ENCODE measurements around the gene CTPS1. TPM values are rescaled to one million over a fixed set of nuclear protein-coding genes. Genes with fewer than 3 reads are reported as not detected.
A peak's percentile ranks its signal among the peaks of the same experiment; 100 is the strongest.

Gene CTPS1
- total RNA-seq, 1 experiment from 2014 or later, result 85.9 TPM

DNA sequence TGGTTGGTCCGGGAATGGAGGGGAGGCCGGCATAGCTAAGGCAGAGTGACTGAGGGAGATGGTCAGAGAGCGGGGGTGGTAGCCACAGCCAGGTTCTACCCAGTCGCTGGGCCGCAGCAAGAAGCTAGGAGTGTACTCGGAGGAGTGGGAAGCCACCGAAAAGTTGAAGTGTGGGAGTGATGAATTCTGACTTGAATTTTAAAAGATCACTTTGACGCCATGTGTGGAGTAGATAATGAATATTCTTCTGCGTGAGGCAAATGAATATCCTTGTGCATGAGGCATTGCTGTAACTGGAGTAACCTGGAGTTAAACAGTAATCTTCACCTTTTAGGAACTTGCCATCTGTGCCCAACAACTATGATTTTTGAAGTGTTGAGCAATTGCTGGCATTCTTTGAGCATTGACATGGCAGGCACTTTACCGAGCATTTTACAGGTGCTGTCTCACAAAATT lies 6.9 kb downstream of the CTPS1 start:
- Mint-ChIP-seq H3K27ac (ENCODE audit: unreplicated experiment) (peak overlapping the region; percentile 46), H3K4me1 (ENCODE audit: low read depth, unreplicated experiment) (peaks cover 21% of the 10 kb centered on the region), H3K4me3 (ENCODE audit: low read depth, unreplicated experiment) (no peak overlapping the region), H3K27me3 (ENCODE audit: unreplicated experiment) (no peaks in the 10 kb centered on the region), H3K9me3 (ENCODE audit: low read depth, unreplicated experiment) (no peaks in the 10 kb centered on the region), H3K36me3 (ENCODE audit: insufficient read depth, unreplicated experiment) (peaks cover 55% of the 10 kb centered on the region)
- TF ChIP-seq, protein P1, sequence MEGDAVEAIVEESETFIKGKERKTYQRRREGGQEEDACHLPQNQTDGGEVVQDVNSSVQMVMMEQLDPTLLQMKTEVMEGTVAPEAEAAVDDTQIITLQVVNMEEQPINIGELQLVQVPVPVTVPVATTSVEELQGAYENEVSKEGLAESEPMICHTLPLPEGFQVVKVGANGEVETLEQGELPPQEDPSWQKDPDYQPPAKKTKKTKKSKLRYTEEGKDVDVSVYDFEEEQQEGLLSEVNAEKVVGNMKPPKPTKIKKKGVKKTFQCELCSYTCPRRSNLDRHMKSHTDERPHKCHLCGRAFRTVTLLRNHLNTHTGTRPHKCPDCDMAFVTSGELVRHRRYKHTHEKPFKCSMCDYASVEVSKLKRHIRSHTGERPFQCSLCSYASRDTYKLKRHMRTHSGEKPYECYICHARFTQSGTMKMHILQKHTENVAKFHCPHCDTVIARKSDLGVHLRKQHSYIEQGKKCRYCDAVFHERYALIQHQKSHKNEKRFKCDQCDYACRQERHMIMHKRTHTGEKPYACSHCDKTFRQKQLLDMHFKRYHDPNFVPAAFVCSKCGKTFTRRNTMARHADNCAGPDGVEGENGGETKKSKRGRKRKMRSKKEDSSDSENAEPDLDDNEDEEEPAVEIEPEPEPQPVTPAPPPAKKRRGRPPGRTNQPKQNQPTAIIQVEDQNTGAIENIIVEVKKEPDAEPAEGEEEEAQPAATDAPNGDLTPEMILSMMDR (IDR thresholded peaks at IDR 0.05; ENCODE audit: unreplicated experiment), result no peak
- DNase-seq, result no peak
- intact Hi-C loops (cut with micrococcal nuclease; ENCODE audit: unreplicated experiment), result loop anchor here (10.0 kb wide), 1 partner anchor 452 kb away; the partner anchor contains the start of gene ZNF684
- CTCF ChIA-PET, result no interaction called here
- no TSS peak for BruUV-seq (replicated peaks)

DNA sequence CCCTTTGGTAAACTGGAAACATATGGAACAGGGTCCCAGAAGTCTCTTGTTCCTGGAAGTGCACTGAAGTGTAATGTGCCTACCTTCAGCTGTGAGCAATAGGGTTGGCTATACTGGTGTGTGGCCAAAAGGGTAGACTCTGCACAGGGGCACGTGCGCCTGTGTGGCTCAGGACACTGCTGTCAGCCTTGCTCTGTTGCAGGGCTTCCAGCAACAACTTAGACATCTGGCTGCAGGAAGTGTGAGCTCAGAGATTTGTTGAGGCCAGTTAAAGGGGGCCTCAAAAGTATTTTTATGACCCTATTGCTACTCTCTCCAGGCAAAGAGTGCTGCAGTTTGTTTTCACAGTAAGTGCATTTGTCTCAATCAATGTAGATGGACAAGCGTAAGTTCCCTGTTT lies 7.5 kb downstream of the CTPS1 start:
- DNase-seq, result no peak
- peaks cover 61% of the 10 kb centered on the region for H3K36me3 Mint-ChIP-seq (ENCODE audit: insufficient read depth, unreplicated experiment)
- TF ChIP-seq, protein P1 (IDR thresholded peaks at IDR 0.05; ENCODE audit: unreplicated experiment), result no peak
- H3K4me3 Mint-ChIP-seq (ENCODE audit: low read depth, unreplicated experiment), result no peak overlapping the region
- H3K4me1 Mint-ChIP-seq (ENCODE audit: low read depth, unreplicated experiment), result peaks cover 15% of the 10 kb centered on the region
- intact Hi-C loops (cut with micrococcal nuclease; ENCODE audit: unreplicated experiment), result loop anchor here (10.0 kb wide), 1 partner anchor 452 kb away; the partner anchor contains the start of gene ZNF684
- CTCF ChIA-PET, result no interaction called here
- H3K27me3 Mint-ChIP-seq (ENCODE audit: unreplicated experiment), result no peaks in the 10 kb centered on the region
- no peak overlapping the region for H3K27ac Mint-ChIP-seq (ENCODE audit: unreplicated experiment)
- BruUV-seq (replicated peaks), result no TSS peak
- H3K9me3 Mint-ChIP-seq (ENCODE audit: low read depth, unreplicated experiment), result no peaks in the 10 kb centered on the region

DNA sequence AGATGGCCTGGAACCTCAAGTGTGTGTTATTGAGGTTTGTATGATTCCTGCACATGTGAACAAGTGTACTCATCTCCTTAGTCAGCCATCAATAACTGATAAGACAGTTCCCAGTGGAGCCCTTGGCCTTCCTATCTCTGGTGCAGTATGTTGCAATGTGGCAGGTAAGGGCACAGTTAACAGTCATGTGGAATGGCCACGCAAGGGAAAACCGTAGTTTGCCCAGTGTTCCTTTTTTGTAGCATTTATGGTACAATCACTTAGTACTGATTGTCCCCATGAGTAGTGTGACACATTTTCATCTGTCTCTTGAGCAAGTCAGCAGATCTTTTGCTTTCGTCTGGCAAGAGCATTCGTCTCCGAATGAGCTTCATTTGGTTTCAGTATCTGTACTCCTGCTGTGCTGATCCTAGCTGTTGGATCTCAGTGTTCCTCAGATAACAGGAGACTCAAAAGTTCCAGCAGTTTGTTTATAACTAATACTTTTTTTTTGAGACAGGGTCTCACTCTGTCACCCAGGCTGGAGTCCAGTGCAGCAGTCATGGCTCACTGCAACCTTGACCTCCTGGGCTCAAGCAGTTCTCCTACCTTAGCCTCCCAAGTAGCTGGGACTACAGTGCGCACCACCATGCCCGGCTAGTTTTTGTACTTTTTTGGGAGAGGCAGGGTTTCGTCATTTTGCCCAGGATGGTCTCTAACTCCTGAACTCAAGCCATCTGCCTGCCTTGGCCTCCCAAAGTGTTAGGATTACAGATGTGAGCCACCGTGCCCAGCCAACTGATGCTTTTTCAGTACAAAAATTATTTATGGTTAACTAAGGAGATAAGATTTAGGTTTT lies 8.2 kb downstream of the CTPS1 start:
- no peak for DNase-seq
- intact Hi-C loops (cut with micrococcal nuclease; ENCODE audit: unreplicated experiment), result loop anchor here (10.0 kb wide), 1 partner anchor 453 kb away; the partner anchor contains the start of gene ZNF684
- CTCF ChIA-PET, result no interaction called here
- BruUV-seq (replicated peaks), result no TSS peak
- no peak overlapping the region for H3K4me3 Mint-ChIP-seq (ENCODE audit: low read depth, unreplicated experiment)
- peaks cover 68% of the 10 kb centered on the region for H3K36me3 Mint-ChIP-seq (ENCODE audit: insufficient read depth, unreplicated experiment)
- no peaks in the 10 kb centered on the region for H3K27me3 Mint-ChIP-seq (ENCODE audit: unreplicated experiment)
- H3K9me3 Mint-ChIP-seq (ENCODE audit: low read depth, unreplicated experiment), result no peaks in the 10 kb centered on the region
- H3K27ac Mint-ChIP-seq (ENCODE audit: unreplicated experiment), result no peak overlapping the region
- H3K4me1 Mint-ChIP-seq (ENCODE audit: low read depth, unreplicated experiment), result peaks cover 10% of the 10 kb centered on the region
- TF ChIP-seq, protein P1 (IDR thresholded peaks at IDR 0.05; ENCODE audit: unreplicated experiment), result no peak

DNA sequence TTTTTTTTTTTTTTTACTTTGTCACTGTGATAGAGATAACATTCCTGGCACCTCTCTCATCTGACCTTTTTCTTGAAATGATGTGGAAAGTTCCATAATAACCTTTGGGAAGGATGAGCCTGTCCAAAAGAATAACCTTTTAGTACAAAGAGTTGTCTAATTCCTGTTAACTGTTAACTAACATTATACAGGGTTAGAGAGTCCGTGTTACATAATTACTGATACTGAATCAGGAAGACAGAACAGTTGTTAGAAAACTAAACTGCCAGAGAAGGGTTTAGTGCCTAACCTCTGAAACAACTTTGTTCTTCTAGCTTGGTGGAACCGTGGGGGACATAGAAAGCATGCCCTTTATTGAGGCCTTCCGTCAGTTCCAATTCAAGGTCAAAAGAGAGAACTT lies 8.8 kb downstream of the CTPS1 start:
- Mint-ChIP-seq H3K4me1 (ENCODE audit: low read depth, unreplicated experiment) (peaks cover 10% of the 10 kb centered on the region), H3K9me3 (ENCODE audit: low read depth, unreplicated experiment) (no peaks in the 10 kb centered on the region), H3K4me3 (ENCODE audit: low read depth, unreplicated experiment) (no peak overlapping the region), H3K27ac (ENCODE audit: unreplicated experiment) (no peak overlapping the region), H3K36me3 (ENCODE audit: insufficient read depth, unreplicated experiment) (peaks cover 69% of the 10 kb centered on the region), H3K27me3 (ENCODE audit: unreplicated experiment) (no peaks in the 10 kb centered on the region)
- DNase-seq, result no peak
- intact Hi-C loops (cut with micrococcal nuclease; ENCODE audit: unreplicated experiment), result loop anchor here (10.0 kb wide), 1 partner anchor 453 kb away; the partner anchor contains the start of gene ZNF684
- CTCF ChIA-PET, result interaction anchor here (1.1 kb wide), 1 partner anchor 8 kb away, joined by 3 read pairs; no protein-coding TSS in a partner anchor
- TF ChIP-seq, protein P1 (IDR thresholded peaks at IDR 0.05; ENCODE audit: unreplicated experiment), result no peak
- BruUV-seq (replicated peaks), result no TSS peak

All from Calu3 (cell line).